ENCODE results near the gene VMP1. TPM values are rescaled to one million over a fixed set of nuclear protein-coding genes. Genes with fewer than 3 reads are reported as not detected.

VMP1 gene
- total RNA-seq, 1 experiment from 2014 or later, result 277 TPM

- no peaks in the 10 kb centered on the region for H3K36me3 ChIP-seq (ENCODE audit: control insufficient read depth, insufficient read depth, low read length)
- H3K27me3 ChIP-seq (replicated peaks; ENCODE audit: control insufficient read depth, insufficient read depth, low read length), result no peaks in the 10 kb centered on the region
- intact Hi-C loops (cut with micrococcal nuclease; ENCODE audit: unreplicated experiment), result loop anchor here (1.0 to 2.0 kb wide), 3 partner anchors 8 to 43 kb away; no protein-coding TSS in a partner anchor
- Mint-ChIP-seq H3K9me3 (ENCODE audit: unreplicated experiment) (no peaks in the 10 kb centered on the region), H3K4me1 (ENCODE audit: low read depth, unreplicated experiment) (peaks cover 36% of the 10 kb centered on the region), H3K36me3 (ENCODE audit: insufficient read depth, unreplicated experiment) (peaks cover 44% of the 10 kb centered on the region), H3K4me3 (ENCODE audit: unreplicated experiment) (peak overlapping the region; percentile 52), H3K27ac (ENCODE audit: unreplicated experiment) (peak overlapping the region; percentile 82), H3K27me3 (ENCODE audit: insufficient read depth, unreplicated experiment) (no peaks in the 10 kb centered on the region)
- H3K4me3 ChIP-seq (ENCODE audit: low read depth, low read length), result no peak overlapping the region
- BruUV-seq (replicated peaks), result TSS peak; percentile 68
- H3K4me1 ChIP-seq, result peaks cover 74% of the 10 kb centered on the region
- DNase-seq, result peak; percentile 83 to 85
- no peak for TF ChIP-seq CTCF (IDR thresholded peaks at IDR 0.05; ENCODE audit: insufficient read depth in 1 of 2, low read depth in 1 of 2, low read length in 1 of 2, severe bottlenecking in 1 of 2, unreplicated experiment in 1 of 2)
- CTCF ChIA-PET, result interaction anchor here (1.0 to 1.2 kb wide), 2 partner anchors 43 to 46 kb away, joined by 3 to 5 read pairs; no protein-coding TSS in a partner anchor
- POLR2A ChIA-PET, result interaction anchor here (0.5 to 2.5 kb wide), 5 partner anchors 9 to 51 kb away, joined by 3 to 55 read pairs (median 6); no protein-coding TSS in a partner anchor
- H3K9me3 ChIP-seq, result no peaks in the 10 kb centered on the region
Observed at GRCh38 chr17:59829217-59830006, 122.0 kb downstream of the VMP1 start.

- TF ChIP-seq CTCF (IDR thresholded peaks at IDR 0.05; ENCODE audit: insufficient read depth in 1 of 2, low read depth in 1 of 2, low read length in 1 of 2, severe bottlenecking in 1 of 2, unreplicated experiment in 1 of 2), result no peak
- ChIA-PET POLR2A (interaction anchor here (1.8 kb wide), 1 partner anchor 44 kb away, joined by 10 read pairs; no protein-coding TSS in a partner anchor), CTCF (interaction anchor here (1.2 kb wide), 1 partner anchor 43 kb away, joined by 5 read pairs; no protein-coding TSS in a partner anchor)
- H3K9me3 Mint-ChIP-seq (ENCODE audit: unreplicated experiment), result no peaks in the 10 kb centered on the region
- BruUV-seq (replicated peaks), result no TSS peak
- intact Hi-C loops (cut with micrococcal nuclease; ENCODE audit: unreplicated experiment), result no loop called here
- DNase-seq, result no peak
- H3K27me3 Mint-ChIP-seq (ENCODE audit: insufficient read depth, unreplicated experiment), result no peaks in the 10 kb centered on the region
- no peak overlapping the region for H3K4me3 Mint-ChIP-seq (ENCODE audit: unreplicated experiment)
- Histone ChIP-seq H3K4me3 (ENCODE audit: low read depth, low read length) (no peak overlapping the region), H3K9me3 (no peaks in the 10 kb centered on the region), H3K4me1 (peaks cover 74% of the 10 kb centered on the region), H3K36me3 (ENCODE audit: control insufficient read depth, insufficient read depth, low read length) (no peaks in the 10 kb centered on the region), H3K27me3 (replicated peaks; ENCODE audit: control insufficient read depth, insufficient read depth, low read length) (no peaks in the 10 kb centered on the region)
- peak overlapping the region; percentile 82 for H3K27ac Mint-ChIP-seq (ENCODE audit: unreplicated experiment)
- peaks cover 47% of the 10 kb centered on the region for H3K36me3 Mint-ChIP-seq (ENCODE audit: insufficient read depth, unreplicated experiment)
- peaks cover 36% of the 10 kb centered on the region for H3K4me1 Mint-ChIP-seq (ENCODE audit: low read depth, unreplicated experiment)
Observed at GRCh38 chr17:59830007-59830630, 122.7 kb downstream of the VMP1 start.

- peaks cover 32% of the 10 kb centered on the region for H3K4me1 Mint-ChIP-seq (ENCODE audit: low read depth, unreplicated experiment)
- no TSS peak for BruUV-seq (replicated peaks)
- POLR2A ChIA-PET, result no interaction called here
- no peaks in the 10 kb centered on the region for H3K36me3 ChIP-seq (ENCODE audit: control insufficient read depth, insufficient read depth, low read length)
- intact Hi-C loops (cut with micrococcal nuclease; ENCODE audit: unreplicated experiment), result no loop called here
- no peak overlapping the region for H3K4me3 ChIP-seq (ENCODE audit: low read depth, low read length)
- TF ChIP-seq CTCF (IDR thresholded peaks at IDR 0.05; ENCODE audit: insufficient read depth in 1 of 2, low read depth in 1 of 2, low read length in 1 of 2, severe bottlenecking in 1 of 2, unreplicated experiment in 1 of 2), result no peak
- no peaks in the 10 kb centered on the region for H3K27me3 Mint-ChIP-seq (ENCODE audit: insufficient read depth, unreplicated experiment)
- no peaks in the 10 kb centered on the region for H3K9me3 Mint-ChIP-seq (ENCODE audit: unreplicated experiment)
- no peak for DNase-seq
- no peaks in the 10 kb centered on the region for H3K27me3 ChIP-seq (replicated peaks; ENCODE audit: control insufficient read depth, insufficient read depth, low read length)
- peaks cover 74% of the 10 kb centered on the region for H3K4me1 ChIP-seq
- H3K9me3 ChIP-seq, result no peaks in the 10 kb centered on the region
- peaks cover 44% of the 10 kb centered on the region for H3K36me3 Mint-ChIP-seq (ENCODE audit: insufficient read depth, unreplicated experiment)
- peak overlapping the region; percentile 68 for H3K27ac Mint-ChIP-seq (ENCODE audit: unreplicated experiment)
- CTCF ChIA-PET, result no interaction called here
- H3K4me3 Mint-ChIP-seq (ENCODE audit: unreplicated experiment), result no peak overlapping the region
Observed at GRCh38 chr17:59830846-59831486, 123.5 kb downstream of the VMP1 start.
